Suprapubic skin (tissue), 3 donors: ENCODE data around the gene ARPC2.

ENCODE experiments used
- CTCF ChIP-seq, 2 donors: fragments of 200-600 bp in 1 of 2; fragments of 450-650 bp in 1 of 2; sonication (generic) in 1 of 2; IDR thresholded peaks; one replicate each; pipeline ENCODE4 v1.5.1; 2016 to 2019; ENCODE audit warnings: antibody characterized with exemption in 2 of 2, mild to moderate bottlenecking in 1 of 2, moderate library complexity in 1 of 2
- POLR2A ChIP-seq, 2 donors: fragments of 450-650 bp; IDR thresholded peaks; one replicate each; pipeline ENCODE4 v1.6.1; 2017; ENCODE audit warnings: antibody characterized with exemption in 2 of 2, mild to moderate bottlenecking in 2 of 2, moderate library complexity in 2 of 2

DNA sequence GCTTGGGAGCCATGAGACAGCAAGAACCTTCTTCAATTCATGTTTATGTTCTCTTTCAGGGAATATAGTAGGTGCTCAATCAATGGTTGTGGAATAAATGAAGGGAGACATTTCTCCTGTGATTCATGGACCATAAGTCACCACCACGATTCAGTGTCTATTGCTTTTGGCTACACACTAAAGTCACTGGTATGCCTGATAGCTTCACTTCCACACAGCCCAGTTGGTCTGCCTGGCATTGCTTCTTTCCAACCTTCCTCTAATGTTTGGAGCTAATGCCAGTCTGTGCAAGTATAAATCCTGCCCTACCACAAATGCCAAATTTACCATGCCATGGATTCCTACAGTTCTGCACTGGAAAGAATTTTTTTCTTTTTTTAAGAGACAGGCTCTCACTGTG is 49.0 kb upstream of the ARPC2 start:
- TF ChIP-seq POLR2A (IDR thresholded peaks at IDR 0.05) (no peak), CTCF (IDR thresholded peaks at IDR 0.05) (no peak)
